Measurements from ENCODE around the gene FAM171A1. TPM values are rescaled to one million over a fixed set of nuclear protein-coding genes. Genes with fewer than 3 reads are reported as not detected.
"Not testable (repeated sequence)": the region's sequence is repeated elsewhere in the genome, so short reads cannot be mapped to it uniquely, and the experiment has no call there.

The FAM171A1 gene
- total RNA-seq = 1 to 10 TPM; 5.6 to 7.0 TPM

DNA sequence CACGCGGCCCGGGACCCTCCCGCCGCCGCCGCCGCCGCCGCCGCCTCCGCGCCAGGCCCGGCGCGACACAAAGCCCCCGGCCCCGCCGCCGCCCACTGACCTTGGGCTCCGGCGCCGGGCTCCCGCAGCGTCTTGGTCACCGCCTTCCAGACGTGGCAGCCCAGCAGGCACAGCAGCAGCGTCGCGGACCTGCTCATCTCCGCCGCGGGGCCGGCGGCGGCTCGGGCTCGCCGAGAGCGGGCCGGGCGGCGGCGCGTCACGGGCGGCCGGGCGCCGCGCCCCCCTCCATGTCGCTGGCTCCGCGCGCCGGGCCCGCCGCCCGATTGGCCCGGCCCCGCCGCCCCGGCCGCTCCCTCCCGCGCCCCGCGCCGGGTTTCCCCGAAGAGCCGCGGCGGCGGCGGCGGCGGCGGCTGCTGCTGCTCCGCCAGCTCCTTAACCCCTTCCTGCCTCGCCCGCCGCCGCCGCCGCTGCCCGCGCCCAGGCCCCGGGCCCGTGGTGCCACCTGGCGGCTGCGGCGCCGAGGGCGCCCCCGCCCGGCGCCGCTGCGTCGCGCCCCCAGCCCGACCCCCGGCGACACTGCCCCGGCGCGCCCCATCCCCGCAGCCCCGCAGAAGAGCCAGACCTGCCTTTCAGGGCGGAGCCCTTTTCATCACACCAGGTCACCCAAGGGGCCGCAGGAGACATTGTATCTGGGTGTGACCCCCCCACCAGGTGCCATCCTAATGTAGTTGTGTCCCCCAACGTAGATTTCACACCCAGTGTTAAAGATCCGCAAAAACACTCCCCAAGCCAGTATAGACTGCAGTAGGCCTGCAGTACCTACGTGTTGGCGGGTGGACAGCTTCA is at the start of gene FAM171A1:
Gene FAM171A1, minus strand, starts transcription at position 434 of the 846 bp plus-strand sequence. Its CDS starts 237 bp downstream, at position 197.
- H3K4me3 Mint-ChIP-seq = peak within 1 kb of the TSS; percentile 76
- H3K4me1 Mint-ChIP-seq = peaks cover 2% of the 10 kb centered on the region
- no peaks in the 10 kb centered on the region for H3K9me3 Mint-ChIP-seq
- peak; percentile 74 for DNase-seq
- H3K27me3 Mint-ChIP-seq = peaks cover 66% of the 10 kb centered on the region
- H3K27ac Mint-ChIP-seq = no peak within 1 kb of the TSS
- no peaks in the 10 kb centered on the region for H3K36me3 Mint-ChIP-seq

DNA sequence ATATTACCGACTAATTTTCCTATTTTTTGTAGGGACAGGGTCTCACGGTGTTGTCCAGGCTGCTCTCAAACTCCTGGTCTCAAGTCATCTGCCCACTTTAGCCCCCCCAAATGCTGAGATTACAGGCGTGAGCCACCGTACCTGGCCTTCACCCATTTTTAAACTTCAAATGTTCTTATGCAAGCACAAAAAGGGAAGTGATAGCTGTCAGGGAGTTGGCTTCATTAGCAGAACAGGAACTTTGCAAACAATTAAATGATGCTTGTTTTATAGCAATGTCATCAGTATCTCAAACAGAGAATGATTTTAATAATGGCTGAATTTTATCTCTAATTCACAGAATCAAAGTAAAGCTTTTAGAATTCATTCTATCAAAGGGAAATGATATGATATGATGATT is 49.8 kb upstream of the FAM171A1 start:
- no peak overlapping the region for H3K27ac Mint-ChIP-seq
- no peaks in the 10 kb centered on the region for H3K4me1 Mint-ChIP-seq
- no peaks in the 10 kb centered on the region for H3K27me3 Mint-ChIP-seq
- H3K9me3 Mint-ChIP-seq = peaks cover 6% of the 10 kb centered on the region
- H3K36me3 Mint-ChIP-seq = no peaks in the 10 kb centered on the region
- H3K4me3 Mint-ChIP-seq = no peak overlapping the region
- no peak for DNase-seq

DNA sequence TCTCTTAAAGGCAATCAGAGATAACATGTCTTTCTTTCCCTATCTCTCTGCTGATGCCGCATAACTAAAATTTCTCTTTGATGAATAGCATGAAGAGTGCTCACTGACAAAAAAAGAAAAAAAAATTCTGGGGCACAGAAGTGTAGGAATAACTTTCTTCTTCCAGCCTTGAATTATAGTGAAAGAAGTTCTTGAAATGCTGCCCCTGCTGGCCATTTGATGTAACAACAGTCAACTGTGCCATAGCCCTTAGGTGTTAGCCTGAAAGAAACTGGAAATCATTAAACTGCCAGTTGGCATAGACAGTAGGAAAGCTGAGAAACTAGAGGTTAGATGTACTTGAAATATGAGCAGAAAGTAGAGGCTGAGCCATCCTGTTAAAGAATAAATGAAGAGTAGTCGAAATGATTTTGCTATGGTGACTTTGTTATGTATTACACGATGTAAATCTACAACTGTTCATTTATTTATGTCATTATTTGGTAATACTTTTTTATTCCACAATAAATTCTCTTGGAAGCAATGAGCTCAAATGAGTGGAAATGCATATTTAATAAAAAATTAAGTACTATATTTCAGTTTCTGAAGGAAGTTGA is 48.3 kb upstream of the FAM171A1 start:
- Mint-ChIP-seq H3K27me3 (no peaks in the 10 kb centered on the region), H3K4me3 (no peak overlapping the region), H3K4me1 (no peaks in the 10 kb centered on the region), H3K27ac (no peak overlapping the region), H3K36me3 (no peaks in the 10 kb centered on the region), H3K9me3 (peaks cover 6% of the 10 kb centered on the region)
- no peak for DNase-seq

DNA sequence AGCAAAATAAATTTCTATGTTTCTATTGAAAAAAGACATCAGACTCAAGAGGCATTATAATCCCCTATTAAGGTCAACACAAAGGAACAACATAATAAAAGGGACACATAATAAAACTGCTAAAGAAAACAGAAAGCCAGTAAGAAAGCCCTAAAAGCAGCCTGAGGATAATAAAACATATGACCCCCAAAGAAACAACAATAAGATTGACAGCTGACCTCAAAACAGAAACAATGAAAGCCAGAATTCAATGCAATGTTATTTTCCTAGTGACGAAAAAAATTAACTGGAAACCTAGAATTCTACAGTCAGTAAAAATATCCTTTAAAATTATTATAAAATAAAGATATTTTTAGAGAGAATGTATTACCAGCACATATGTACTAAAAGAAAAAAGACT is 44.9 kb upstream of the FAM171A1 start:
- no peaks in the 10 kb centered on the region for H3K4me1 Mint-ChIP-seq
- peaks cover 6% of the 10 kb centered on the region for H3K9me3 Mint-ChIP-seq
- no peak overlapping the region for H3K4me3 Mint-ChIP-seq
- H3K27me3 Mint-ChIP-seq = peaks cover 3% of the 10 kb centered on the region
- DNase-seq = no peak
- H3K27ac Mint-ChIP-seq = no peak overlapping the region
- H3K36me3 Mint-ChIP-seq = no peaks in the 10 kb centered on the region

DNA sequence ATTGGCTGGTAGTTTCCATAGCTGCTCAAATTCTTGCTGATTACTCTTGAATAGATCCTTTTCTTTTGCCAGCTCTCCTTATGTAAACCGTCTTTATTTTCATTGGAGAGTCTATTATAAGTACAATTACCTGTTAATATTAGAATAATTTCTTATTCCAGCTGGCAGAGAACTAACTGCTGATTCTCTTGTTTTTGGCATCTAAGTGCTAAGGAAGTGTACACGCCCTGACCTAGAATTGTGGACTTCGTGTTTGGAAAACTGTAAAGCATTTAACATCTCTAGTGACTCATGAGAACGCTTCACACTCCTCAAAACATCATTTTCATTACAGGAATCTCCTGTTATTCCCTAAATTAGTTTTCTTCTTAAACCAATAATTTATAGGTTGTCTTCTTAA is 39.9 kb upstream of the FAM171A1 start:
- Mint-ChIP-seq H3K27ac (no peak overlapping the region), H3K27me3 (peaks cover 10% of the 10 kb centered on the region), H3K4me1 (no peaks in the 10 kb centered on the region), H3K4me3 (no peak overlapping the region), H3K36me3 (no peaks in the 10 kb centered on the region), H3K9me3 (peaks cover 2% of the 10 kb centered on the region)
- DNase-seq = no peak

DNA sequence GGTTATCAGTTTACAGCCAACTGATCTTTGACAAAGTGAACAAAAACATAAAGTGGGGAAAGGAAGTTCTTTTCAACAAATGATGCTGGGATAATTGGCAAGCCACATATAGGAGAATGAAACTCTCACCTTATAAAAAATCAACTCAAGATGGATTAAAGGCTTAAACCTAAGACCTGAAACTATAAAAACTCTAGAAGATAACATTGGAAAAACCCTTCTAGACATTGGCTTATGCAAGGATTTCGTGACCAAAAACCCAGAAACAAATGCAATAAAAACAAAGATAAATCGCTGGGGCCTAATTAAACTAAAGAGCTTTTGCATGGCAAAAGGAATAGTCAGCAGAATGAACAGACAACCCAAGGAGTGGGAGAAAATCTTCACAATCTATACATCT is 38.3 kb upstream of the FAM171A1 start:
- not testable (repeated sequence) for H3K9me3 Mint-ChIP-seq, H3K36me3 Mint-ChIP-seq, H3K27me3 Mint-ChIP-seq, H3K27ac Mint-ChIP-seq, H3K4me1 Mint-ChIP-seq, H3K4me3 Mint-ChIP-seq, DNase-seq

DNA sequence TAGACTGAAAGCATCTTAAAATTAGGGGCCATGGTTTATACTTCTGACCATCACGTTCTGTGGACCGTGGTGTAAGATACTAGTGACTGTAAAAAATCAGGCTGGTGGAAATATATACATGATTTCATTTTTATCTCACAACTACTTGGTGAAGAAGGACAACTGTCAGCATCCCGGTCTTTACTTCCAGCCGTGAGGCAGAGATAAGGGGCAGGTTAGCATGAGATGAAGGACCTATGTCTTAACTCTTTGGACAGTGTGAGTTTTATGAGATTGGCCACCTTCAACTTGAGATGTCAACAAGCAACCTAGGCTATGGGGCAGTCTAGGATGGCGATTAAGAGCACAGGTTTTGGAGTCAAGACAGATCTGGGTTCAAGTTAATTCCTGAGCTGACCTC is 37.5 kb upstream of the FAM171A1 start:
- H3K9me3 Mint-ChIP-seq = peaks cover 7% of the 10 kb centered on the region
- H3K4me3 Mint-ChIP-seq = no peak overlapping the region
- H3K4me1 Mint-ChIP-seq = no peaks in the 10 kb centered on the region
- peaks cover 10% of the 10 kb centered on the region for H3K27me3 Mint-ChIP-seq
- H3K27ac Mint-ChIP-seq = no peak overlapping the region
- no peak for DNase-seq
- H3K36me3 Mint-ChIP-seq = no peaks in the 10 kb centered on the region

DNA sequence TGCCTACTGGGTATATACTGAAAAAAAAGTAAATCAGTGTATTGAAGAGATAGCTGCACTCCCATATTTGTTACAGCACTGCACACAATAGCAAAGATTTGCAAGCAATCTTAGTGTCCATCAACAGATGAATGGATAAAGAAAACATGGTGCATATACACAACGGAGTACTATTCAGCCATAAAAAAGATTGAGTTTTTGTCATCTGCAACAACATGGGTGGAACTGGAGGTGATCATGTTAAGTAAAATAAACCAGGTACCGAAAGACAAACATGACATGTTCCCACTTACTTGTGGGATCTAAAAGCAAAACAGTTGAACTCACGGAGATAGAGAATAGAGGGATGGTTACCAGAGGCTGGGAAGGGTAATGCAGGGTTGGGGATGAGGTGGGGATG is 34.2 kb upstream of the FAM171A1 start:
- Mint-ChIP-seq H3K9me3 (peaks cover 9% of the 10 kb centered on the region), H3K36me3 (no peaks in the 10 kb centered on the region), H3K4me1 (no peaks in the 10 kb centered on the region), H3K27me3 (peaks cover 7% of the 10 kb centered on the region), H3K27ac (no peak overlapping the region), H3K4me3 (no peak overlapping the region)
- no peak for DNase-seq

DNA sequence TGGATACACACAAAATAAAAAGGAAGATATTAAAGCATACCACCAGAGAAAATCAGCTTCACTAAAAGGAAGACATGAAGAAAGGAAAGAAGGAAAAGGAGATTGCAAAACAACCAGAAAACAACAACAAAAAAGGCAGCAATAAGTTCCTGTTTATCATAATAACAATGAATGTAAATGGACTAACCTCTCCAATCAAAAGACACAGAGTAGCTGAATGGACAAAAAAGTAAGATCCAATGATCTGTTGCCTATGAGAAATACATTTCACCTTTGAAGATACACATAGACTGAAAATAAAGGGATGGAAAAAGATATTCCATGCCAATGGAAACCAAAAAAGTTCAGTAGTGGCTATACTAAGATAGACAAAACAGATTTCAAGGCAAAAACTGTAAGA is 30.3 kb upstream of the FAM171A1 start:
- Mint-ChIP-seq H3K36me3 (no peaks in the 10 kb centered on the region), H3K9me3 (peaks cover 16% of the 10 kb centered on the region), H3K27ac (no peak overlapping the region), H3K4me3 (no peak overlapping the region), H3K4me1 (no peaks in the 10 kb centered on the region), H3K27me3 (no peaks in the 10 kb centered on the region)
- no peak for DNase-seq

DNA sequence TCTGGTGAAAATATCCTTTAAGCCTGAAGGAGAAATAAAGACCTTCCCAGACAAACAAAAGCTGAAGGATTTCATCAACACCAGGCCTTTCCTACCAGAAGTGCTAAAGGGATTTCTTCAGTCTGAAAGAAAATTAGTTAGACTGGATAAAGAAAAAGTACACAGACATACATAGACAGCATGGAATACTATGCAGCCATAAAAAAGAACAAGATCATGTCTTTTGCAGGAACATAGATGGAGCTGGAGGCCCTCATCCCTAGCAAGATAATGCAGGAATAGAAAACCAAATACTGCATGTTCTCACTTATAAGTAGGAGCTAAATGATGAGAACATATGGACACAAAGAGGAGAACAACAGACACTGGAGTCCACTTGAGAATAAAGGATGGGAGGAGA is 29.4 kb upstream of the FAM171A1 start:
- H3K4me1 Mint-ChIP-seq, H3K27me3 Mint-ChIP-seq, DNase-seq, H3K4me3 Mint-ChIP-seq, H3K27ac Mint-ChIP-seq, H3K36me3 Mint-ChIP-seq: not testable (repeated sequence)
- peaks cover 16% of the 10 kb centered on the region for H3K9me3 Mint-ChIP-seq

DNA sequence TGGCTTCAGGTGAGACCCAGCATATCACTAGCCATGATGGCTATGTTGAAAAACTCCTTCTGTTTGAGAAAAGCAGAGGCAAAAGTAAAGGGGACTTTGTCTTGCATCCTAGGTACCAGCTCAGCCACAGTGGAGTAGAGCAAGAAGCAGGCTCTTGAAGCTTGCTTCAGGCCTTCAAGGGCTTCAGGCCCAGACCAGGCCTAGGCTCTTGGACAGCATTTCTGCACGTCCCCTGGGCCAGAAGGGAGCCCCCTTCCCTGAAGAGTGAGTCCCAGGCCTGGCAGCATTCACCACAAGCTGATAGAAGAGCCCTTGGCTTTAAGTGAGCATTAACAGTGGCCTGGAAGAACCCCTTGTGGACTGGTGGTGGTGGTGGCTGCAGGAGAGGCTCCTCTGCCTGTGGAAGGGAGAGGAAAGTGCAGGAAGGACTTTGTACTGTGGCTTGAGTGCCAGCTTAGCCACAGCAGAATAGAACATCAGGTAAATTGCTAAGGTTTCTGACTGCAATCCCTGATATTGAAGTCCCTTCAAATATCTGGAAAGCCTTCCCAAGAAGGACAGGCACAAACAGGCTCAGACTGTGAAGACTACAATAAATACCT is 28.1 kb upstream of the FAM171A1 start:
- Mint-ChIP-seq H3K27ac (no peak overlapping the region), H3K4me1 (no peaks in the 10 kb centered on the region), H3K27me3 (no peaks in the 10 kb centered on the region), H3K9me3 (peaks cover 12% of the 10 kb centered on the region), H3K4me3 (no peak overlapping the region), H3K36me3 (no peaks in the 10 kb centered on the region)
- no peak for DNase-seq

DNA sequence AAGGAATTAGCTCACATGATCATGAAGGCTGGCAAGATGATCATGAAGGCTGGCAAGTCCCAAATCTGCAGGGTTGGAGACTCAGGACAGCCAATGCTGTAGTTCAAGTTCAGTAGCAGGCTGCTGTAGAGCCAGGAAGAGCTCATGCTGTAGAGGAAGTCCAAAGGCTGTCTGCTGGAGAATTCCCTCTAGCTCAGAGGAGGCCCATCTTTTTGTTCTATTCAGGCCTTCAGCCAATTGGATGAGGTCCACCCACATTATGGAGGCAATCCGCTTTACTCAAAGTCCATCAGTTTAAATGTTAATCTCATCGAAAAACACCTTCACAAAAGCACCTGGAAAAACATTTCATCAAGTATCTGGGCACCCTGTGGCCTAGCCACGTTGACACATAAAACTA is 24.8 kb upstream of the FAM171A1 start:
- Mint-ChIP-seq H3K27me3 (no peaks in the 10 kb centered on the region), H3K4me3 (no peak overlapping the region)
- no peak for DNase-seq

DNA sequence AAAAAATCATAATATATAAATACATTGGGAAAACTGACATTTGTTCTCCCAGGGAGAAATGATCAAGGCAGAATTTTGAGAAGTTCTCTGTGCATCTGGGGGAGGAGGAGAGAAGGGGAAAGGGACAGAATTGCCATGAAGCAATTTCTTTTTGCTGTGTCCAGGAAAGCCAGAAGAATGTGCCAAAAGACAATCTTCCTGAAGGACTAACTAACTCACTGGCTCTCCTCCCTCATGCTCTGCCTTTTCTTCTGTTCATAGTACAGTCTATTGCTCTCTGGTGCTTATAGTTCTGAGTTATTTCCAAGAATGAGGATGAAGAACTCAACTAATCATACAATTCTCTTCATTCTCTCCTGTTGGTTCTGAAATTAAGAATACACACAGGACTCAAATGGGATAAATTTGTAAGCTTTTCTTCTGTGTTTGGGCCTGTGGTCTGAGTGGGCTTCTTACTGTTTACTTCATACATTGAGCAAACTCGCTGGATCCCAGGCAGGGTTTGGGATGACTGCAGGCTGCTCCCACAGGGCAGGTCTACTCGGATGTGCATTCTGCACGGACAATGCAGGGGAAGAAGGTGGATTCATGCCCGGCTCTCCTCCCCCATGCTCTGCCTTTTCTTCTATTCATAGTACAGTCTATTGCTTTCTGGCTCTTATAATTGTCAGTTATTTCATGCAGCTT is 22.2 kb upstream of the FAM171A1 start:
- no peak for DNase-seq
- H3K9me3 Mint-ChIP-seq = no peaks in the 10 kb centered on the region
- peaks cover 5% of the 10 kb centered on the region for H3K27me3 Mint-ChIP-seq
- no peaks in the 10 kb centered on the region for H3K36me3 Mint-ChIP-seq
- no peak overlapping the region for H3K4me3 Mint-ChIP-seq
- H3K27ac Mint-ChIP-seq = no peak overlapping the region
- no peaks in the 10 kb centered on the region for H3K4me1 Mint-ChIP-seq

More for the DNA sequence above, 24.8 kb upstream of the FAM171A1 start:
- peaks cover 7% of the 10 kb centered on the region for H3K9me3 Mint-ChIP-seq
- H3K36me3 Mint-ChIP-seq = no peaks in the 10 kb centered on the region
- H3K27ac Mint-ChIP-seq = no peak overlapping the region
- no peaks in the 10 kb centered on the region for H3K4me1 Mint-ChIP-seq

DNA sequence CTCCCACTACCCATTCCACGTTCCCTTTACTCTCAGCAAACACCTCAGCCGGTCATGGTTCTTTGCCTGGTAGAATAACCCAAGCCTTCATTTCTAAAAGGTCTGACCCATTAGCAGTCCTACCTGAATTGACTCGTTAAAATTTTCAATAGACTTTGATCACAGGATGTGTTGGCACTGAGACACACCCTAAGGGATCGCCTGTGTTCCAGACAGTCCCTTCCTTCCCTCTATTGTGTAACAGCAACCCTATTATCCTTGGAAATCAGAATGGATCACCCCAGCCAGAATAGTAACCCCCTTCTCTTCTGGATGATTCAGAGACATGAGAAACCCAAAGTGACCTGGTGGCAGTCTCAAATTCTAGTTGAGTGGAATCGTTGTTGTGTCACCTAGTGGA is 20.4 kb upstream of the FAM171A1 start:
- H3K36me3 Mint-ChIP-seq = no peaks in the 10 kb centered on the region
- no peaks in the 10 kb centered on the region for H3K9me3 Mint-ChIP-seq
- H3K27me3 Mint-ChIP-seq = peaks cover 5% of the 10 kb centered on the region
- no peak for DNase-seq
- no peaks in the 10 kb centered on the region for H3K4me1 Mint-ChIP-seq
- H3K4me3 Mint-ChIP-seq = no peak overlapping the region
- no peak overlapping the region for H3K27ac Mint-ChIP-seq

DNA sequence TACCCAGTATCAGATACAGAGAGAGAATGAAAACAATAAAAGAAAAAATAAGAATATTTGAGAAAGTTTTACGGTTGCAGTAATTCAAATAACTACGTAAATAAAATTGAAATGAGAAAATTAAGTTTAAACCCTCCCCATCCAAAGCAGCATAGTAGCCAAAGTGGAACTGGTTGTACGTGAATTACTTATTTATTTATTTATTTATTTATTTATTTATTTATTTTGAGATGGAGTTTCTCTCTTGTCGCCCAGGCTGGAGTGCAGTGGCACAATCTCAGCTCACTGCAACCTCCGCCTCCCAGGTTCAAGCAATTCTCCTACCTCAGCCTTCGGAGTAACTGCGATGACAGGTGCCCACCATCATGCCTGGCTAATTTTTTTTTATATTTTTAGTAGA is 17.1 kb upstream of the FAM171A1 start:
- H3K9me3 Mint-ChIP-seq, H3K27ac Mint-ChIP-seq, H3K36me3 Mint-ChIP-seq, DNase-seq, H3K4me1 Mint-ChIP-seq, H3K4me3 Mint-ChIP-seq: not testable (repeated sequence)
- H3K27me3 Mint-ChIP-seq = peaks cover 29% of the 10 kb centered on the region
